ENCODE measurements around the gene GDPD3. TPM values are rescaled to one million over a fixed set of nuclear protein-coding genes. Genes with fewer than 3 reads are reported as not detected.
A peak's percentile ranks its signal among the peaks of the same experiment; 100 is the strongest.

Gene GDPD3
- total and polyA plus RNA-seq, 2 of the 13 experiments (the other 11 are each of a cell fraction or from before 2014, with no cell fraction given): 18.7 to 20.6 TPM

DNA sequence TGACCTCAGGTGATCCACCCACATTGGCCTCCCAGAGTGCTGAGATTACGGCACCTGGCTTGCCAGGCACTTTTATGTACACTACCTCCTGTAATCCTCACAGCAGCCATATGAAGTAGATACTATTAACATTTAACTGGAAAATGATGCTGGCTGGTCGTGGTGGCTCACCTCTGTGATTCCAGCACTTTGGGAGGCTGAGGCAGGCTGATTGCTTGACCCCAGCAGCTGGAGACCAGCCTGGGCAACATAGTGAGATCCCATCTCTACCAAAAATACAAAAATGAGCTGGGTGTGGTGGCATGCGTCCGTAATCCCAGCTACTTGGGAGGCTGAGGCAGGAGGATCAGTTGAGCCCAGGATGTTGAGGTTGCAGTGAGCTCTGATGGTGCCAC, 11.6 kb upstream of the GDPD3 start:
- Histone ChIP-seq H3K9me3 (ENCODE audit: low read length) (no peaks in the 10 kb centered on the region), H3K9ac (ENCODE audit: insufficient read depth, low read depth, low read length) (no peak overlapping the region), H3K4me2 (ENCODE audit: low read depth, low read length) (no peak overlapping the region), H3K36me3 (replicated peaks in 1 of 2; ENCODE audit: control insufficient read depth in 1 of 2, insufficient read depth in 2 of 2, low read length in 2 of 2) (no peaks in the 10 kb centered on the region; a peak in 1 of 5 replicates), H3K79me2 (ENCODE audit: insufficient read depth, low read length) (no peaks in the 10 kb centered on the region), H2AFZ (ENCODE audit: low read length) (no peak overlapping the region), H3K27ac (ENCODE audit: extremely low read length, insufficient read depth, low read length) (no peak overlapping the region), H3K4me3 (replicated peaks in 1 of 3; ENCODE audit: insufficient read depth in 1 of 3, low read depth in 2 of 3, low read length in 3 of 3) (no peak overlapping the region), H3K4me1 (ENCODE audit: insufficient read depth, low read length) (peaks cover 72% of the 10 kb centered on the region), H3K27me3 (ENCODE audit: control insufficient read depth in 1 of 2, insufficient read depth in 2 of 2, low read length in 2 of 2) (no peaks in the 10 kb centered on the region), H4K20me1 (ENCODE audit: insufficient read depth, low read length) (no peaks in the 10 kb centered on the region)
- DNase-seq (ENCODE audit: low spot score) (no peak), ATAC-seq (no peak), FAIRE-seq (no peak)
- BruUV-seq (replicated peaks): no TSS peak
- in situ Hi-C loops (cut with HindIII; ENCODE audit: extremely low pct_ligation_motif_present, low pct_unique_long_range_greater_than_20kb) (no loop called here), intact Hi-C loops (cut with micrococcal nuclease; ENCODE audit: unreplicated experiment) (no loop called here)
- TF ChIP-seq, protein P1, sequence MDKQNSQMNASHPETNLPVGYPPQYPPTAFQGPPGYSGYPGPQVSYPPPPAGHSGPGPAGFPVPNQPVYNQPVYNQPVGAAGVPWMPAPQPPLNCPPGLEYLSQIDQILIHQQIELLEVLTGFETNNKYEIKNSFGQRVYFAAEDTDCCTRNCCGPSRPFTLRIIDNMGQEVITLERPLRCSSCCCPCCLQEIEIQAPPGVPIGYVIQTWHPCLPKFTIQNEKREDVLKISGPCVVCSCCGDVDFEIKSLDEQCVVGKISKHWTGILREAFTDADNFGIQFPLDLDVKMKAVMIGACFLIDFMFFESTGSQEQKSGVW (CRISPR knock-in tag; IDR thresholded peaks at IDR 0.05; ENCODE audit: borderline replicate concordance): no peak
- no peak for TF ChIP-seq ZFP36L1 (CRISPR knock-in tag; IDR thresholded peaks at IDR 0.05)
- TF ChIP-seq ZNF121 (CRISPR knock-in tag; IDR thresholded peaks at IDR 0.05): peak; percentile 83
- no peak for TF ChIP-seq ZNF761 (CRISPR knock-in tag; conservative IDR thresholded peaks at IDR 0.05)
- TF ChIP-seq ZFP82 (CRISPR knock-in tag; IDR thresholded peaks at IDR 0.05; ENCODE audit: borderline replicate concordance): 0 out of 2 replicates have a peak, but pooled peaks have one; percentile 49
- no peak for TF ChIP-seq ZNF274 (CRISPR knock-in tag; IDR thresholded peaks at IDR 0.05)
- TF ChIP-seq ZNF44 (CRISPR knock-in tag; IDR thresholded peaks at IDR 0.05): no peak
- TF ChIP-seq MED1 (CRISPR knock-in tag; IDR thresholded peaks at IDR 0.05): no peak
- ChIA-PET CTCF (ENCODE audit: low intra/inter-chr PET ratio, low total read pairs) (no interaction called here), POLR2A (interaction anchor here (1.8 to 4.1 kb wide), 4 partner anchors 12 to 58 kb away, joined by 6 to 28 read pairs (median 17); partner anchors contain the start of genes CORO1A, GDPD3 and TBX6)
- WGBS (ENCODE audit: low lambda C conversion rate): 92% methylated on average over 4 of the region's 4 CpGs

All from HepG2 (cell line).